VCaP (cell line): Measurements from ENCODE around the gene KRT17.
A peak's percentile ranks its signal among the peaks of the same experiment; 100 is the strongest.

ENCODE experiments used
- H3K27ac ChIP-seq: fragments of 450-650 bp; 2 replicates; pipeline ENCODE4 v1.5.1; 2017
- TF ChIP-seq, protein P1 (sequence below): fragments of 450-650 bp; conservative IDR thresholded peaks from 2 replicates; pipeline ENCODE4 v1.5.1; 2017; ENCODE audit warnings: mild to moderate bottlenecking, moderate library complexity

The KRT17 gene

DNA sequence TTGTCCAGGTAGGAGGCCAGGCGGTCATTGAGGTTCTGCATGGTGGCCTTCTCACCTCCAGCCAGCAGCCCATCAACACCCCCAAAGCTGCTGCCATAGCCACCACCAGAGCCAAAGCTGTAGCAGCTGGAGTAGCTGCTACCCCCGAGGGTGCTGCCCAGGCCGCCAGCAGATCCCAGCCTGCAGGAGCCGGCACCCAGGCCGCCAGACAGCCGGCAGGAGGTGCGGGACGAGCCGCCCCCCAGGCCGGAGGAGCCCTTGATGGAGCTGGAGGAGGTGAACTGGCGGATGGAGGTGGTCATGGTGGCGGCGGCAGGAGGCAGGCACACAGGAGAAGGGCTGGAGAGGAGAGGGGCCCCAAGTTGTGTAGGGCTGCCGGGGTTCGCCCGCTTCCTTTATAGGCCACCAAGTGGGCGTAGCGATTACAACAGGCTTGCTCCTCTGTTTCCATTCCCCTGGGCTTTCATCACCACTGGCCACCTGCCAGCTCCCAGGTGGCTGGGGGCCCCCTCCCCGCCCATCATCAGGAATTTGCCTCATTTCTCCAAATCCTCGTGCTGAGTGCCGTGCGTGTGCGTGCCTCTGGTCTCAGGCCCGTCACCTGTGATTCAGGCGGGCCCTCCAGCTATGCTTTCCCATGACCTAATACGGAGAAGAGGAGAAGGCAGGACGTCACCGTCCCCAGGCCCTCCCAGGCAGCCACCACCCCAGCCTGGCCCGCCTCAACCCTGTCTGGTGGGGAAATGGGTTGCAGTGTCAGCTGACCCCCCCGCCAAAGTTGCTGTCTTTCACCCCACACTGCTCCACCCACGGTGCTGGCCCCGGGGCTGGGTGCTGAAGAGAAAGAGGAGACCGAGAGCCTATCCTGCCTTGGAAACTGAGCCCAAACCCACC is at the start of gene KRT17:
Gene KRT17, minus strand, starts transcription at position 368 of the 894 bp plus-strand sequence. Its CDS starts 66 bp downstream, at position 302.
- H3K27ac ChIP-seq = no peak within 1 kb of the TSS
- TF ChIP-seq, protein P1, sequence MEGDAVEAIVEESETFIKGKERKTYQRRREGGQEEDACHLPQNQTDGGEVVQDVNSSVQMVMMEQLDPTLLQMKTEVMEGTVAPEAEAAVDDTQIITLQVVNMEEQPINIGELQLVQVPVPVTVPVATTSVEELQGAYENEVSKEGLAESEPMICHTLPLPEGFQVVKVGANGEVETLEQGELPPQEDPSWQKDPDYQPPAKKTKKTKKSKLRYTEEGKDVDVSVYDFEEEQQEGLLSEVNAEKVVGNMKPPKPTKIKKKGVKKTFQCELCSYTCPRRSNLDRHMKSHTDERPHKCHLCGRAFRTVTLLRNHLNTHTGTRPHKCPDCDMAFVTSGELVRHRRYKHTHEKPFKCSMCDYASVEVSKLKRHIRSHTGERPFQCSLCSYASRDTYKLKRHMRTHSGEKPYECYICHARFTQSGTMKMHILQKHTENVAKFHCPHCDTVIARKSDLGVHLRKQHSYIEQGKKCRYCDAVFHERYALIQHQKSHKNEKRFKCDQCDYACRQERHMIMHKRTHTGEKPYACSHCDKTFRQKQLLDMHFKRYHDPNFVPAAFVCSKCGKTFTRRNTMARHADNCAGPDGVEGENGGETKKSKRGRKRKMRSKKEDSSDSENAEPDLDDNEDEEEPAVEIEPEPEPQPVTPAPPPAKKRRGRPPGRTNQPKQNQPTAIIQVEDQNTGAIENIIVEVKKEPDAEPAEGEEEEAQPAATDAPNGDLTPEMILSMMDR = no peak

DNA sequence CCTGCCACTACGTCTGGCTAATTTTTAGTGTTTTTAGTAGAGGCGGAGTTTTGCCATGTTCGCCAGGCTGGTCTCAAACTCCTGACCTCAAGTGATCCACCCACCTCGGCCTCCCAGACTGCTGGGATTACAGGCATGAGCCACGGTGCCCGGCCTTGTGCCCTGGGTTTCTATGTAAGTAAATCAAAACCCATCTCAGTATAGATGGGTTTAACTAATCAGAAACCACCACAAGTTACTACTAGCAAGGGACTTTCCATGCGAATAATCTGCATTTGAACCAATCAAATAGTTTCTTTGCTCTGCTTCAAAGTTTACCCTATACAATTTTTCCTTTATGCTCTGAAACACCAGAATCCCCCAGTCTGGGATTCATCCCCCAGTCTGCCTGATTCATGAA is 47.8 kb upstream of the KRT17 start:
- no peak overlapping the region for H3K27ac ChIP-seq
- TF ChIP-seq, protein P1 = no peak

DNA sequence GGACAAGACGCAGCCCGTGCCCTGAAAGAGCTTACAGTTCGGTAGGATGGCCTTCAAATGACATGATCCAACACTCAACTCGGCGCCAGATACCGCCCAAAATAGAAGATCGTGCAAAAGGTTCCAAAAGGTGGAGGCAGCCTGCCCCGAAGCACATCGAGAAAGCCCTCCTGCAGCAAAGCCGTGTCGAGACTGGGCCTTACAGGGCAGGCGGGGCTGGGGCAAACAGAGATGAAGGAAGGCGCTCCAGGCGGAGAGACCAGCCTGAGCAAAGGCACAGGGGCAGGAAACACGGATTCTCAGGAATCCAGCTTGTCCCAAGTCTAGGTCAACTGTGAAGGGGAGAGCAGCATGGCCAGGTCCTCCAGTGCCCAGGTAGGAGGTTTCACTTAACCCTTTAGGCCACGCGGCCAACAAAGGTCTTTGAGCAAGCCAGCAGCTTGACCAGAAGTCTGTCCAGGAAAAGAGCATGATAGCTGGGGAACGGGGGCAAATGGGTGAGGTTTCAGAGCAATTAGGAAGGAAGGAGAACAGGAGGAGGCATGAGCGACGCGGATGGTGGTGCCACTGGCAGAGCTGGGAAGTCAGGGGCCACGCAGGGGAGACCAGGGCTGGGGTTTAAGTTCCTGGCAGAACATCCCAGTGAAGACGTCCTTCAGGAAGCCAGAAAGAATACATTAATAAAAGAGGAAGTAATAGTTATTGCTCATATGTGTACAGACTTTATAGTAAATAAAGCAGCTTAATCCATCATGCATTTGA is 43.1 kb upstream of the KRT17 start:
- H3K27ac ChIP-seq = peak overlapping the region; percentile 82; the same call in 1 of the 2 replicates
- TF ChIP-seq, protein P1 = peak; percentile 56

DNA sequence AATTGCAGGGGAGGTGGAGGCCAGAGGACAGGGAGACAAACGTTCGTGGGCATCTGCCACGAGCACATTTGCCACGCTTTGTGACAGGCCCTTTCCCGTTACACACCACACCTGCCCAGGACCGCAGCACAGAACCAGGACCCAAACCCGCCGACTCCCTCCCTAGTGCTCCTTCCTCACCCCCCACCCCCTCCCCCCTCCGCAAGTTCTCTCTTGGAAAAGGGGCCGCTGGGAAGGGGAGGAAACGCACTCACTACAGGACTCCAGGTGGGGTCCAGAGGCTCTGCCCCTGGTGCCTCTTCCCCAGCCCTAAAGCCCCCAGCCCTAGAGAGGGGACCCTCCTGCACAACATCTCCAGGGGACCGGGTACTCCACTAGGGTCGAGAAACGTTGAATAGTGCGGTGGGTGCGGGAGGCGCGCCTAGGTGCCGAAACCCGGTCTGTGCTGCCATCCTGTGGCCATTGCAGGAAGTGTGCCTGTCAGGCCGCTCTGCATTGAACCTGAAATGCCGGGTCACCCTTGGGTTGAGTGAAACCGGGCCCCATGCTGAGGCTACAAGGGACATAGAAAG is 42.4 kb upstream of the KRT17 start:
- TF ChIP-seq, protein P1 = peak; percentile 96
- peak overlapping the region; percentile 82 for H3K27ac ChIP-seq

DNA sequence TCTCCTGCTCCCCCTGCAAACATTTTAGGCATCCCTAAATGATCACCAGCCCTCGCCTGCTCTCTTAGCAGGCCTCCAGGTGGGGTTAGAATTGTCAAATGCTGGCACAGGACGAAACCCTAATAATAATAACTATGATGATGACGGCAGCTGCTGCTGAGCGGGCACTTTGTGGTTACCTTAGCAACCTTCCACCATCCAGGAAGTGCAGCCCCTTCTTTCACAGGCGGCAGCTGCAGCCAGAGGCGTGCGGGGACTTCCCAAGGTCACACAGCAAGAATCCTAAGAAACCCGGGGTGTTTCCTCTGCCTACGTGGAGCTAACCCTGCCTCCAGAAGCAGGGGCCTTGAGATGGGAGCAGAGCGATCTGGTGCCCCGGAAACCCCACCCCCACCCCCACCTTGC is 41.9 kb upstream of the KRT17 start:
- TF ChIP-seq, protein P1 = no peak; the same call in none of the 2 replicates
- H3K27ac ChIP-seq = peak overlapping the region; percentile 82

DNA sequence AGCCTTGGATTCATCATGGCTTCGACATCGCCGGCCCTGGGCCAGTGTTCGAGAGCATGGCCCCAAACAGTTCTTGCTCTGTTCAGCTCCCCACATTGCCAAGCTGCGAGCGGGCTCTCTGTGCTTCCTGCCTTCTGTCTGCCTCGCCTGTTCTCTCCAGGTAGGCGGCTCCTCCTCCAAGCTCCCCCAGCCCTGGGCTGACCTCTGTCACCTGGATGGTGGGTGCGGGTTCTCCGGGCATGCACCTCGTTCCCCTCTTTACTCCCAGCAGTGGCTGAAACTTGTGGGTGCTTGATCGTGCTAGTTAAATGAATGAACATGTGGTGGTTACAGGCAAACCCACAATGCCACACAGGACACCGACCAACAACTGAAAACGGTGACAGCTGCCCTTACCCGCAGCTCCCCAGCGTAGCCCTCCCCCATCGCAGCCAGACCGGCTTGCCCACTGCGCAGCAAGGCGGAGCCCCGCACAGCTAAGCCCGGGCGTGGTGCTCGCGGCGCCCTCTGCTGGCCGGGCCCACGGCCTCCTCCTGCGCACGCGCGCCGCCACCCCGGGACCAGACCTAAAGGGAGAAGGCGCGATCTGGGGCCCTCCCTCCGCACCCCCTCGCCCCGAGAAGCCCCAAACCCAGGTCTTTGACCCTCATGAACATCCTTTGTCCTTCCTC is 41.3 kb upstream of the KRT17 start:
- peak overlapping the region; percentile 82 for H3K27ac ChIP-seq
- TF ChIP-seq, protein P1 = peak; percentile 99
